ENCODE measurements around the gene FYCO1. TPM values are rescaled to one million over a fixed set of nuclear protein-coding genes. Genes with fewer than 3 reads are reported as not detected.
A peak's percentile ranks its signal among the peaks of the same experiment; 100 is the strongest.

FYCO1 gene
- total RNA-seq, 1 experiment from 2014 or later, result 23.6 TPM

DNA sequence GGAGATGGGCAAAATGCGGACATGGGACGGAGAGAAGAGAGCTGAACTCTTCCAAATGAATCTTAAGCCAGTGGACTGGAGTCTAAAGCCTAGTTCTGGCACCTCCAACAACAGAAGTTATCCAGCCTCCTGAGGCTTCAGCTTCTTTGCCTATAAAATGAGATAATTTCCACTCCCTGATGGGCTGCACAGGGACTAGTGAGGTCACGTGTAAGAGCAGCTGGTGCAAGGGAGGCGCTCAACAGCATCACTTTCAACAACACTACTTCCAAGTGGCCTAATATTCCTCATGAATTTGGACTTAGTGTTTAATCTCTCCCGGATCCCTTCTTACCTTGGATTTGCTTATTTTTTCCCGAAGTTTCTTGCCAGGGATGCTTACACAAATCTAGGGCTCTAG lies 43.7 kb downstream of the FYCO1 start:
- DNase-seq (ENCODE audit: low read depth), result no peak
- in situ Hi-C loops (cut with HindIII; ENCODE audit: low pct_unique_long_range_greater_than_20kb, low sequenced_read_pairs), result no loop called here

DNA sequence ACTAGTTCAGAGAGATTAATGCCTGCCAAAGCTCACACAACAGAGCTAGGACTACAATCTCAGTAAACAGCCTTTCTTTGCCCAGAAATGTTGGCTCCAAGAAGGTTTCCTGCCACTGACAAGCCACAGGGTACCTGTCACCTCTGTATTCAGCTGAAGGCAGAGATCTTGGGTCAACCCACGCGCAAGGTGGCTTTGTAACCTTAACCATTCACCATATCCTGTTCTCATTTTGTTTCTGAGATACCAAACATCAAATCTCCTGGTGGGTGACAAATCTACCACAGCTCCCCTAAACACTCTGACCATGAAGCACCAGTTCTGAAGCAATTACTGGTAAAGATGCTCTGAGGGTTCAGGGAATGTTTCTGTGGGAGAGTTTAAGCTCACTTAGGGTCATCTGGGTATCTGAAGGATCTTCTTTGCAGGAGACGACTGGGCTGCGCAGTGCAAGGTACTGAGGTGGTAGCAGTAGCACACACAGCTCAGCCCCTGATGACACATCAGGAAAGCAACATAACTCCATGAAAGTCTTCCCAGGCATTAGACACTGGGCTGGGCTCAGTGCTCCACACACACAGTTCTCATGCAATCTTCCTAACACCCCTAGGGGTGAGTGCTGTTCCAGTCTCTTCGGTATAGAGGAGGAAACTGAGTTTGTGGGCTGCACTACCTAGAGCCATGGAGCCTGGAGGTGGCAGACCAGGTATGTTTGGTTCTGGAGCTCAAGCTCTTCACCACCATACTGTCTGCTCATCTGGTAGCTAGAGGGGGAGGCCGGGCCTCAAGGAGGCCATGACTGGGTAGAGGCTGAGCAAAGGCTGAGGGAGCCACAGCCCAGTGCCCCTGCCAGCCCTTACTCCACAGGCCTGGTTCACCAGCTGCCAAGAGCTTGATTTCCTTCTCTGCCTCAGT lies 44.7 kb downstream of the FYCO1 start:
- in situ Hi-C loops (cut with HindIII; ENCODE audit: low pct_unique_long_range_greater_than_20kb, low sequenced_read_pairs), result no loop called here
- no peak for DNase-seq (ENCODE audit: low read depth)

DNA sequence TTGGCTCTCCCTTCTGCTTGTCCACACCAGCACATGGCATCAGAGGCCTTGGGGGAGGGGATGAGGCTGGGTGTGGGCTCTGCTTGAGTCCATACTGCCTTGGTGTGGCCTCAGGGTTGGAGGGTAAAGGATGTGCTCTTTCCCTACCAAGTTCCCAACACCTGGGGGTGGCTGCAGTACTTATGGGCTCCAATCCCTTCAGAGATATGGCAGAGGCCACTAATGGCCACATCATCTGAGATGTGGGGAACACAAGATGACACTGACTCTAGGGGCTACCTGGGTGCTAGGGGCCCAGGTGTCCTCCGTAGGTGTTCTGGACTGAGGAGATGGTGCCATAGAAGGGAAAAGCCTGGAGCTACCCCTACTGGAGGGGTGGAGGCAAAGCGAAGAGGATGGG lies 45.5 kb downstream of the FYCO1 start:
- DNase-seq (ENCODE audit: low read depth), result no peak
- in situ Hi-C loops (cut with HindIII; ENCODE audit: low pct_unique_long_range_greater_than_20kb, low sequenced_read_pairs), result no loop called here

DNA sequence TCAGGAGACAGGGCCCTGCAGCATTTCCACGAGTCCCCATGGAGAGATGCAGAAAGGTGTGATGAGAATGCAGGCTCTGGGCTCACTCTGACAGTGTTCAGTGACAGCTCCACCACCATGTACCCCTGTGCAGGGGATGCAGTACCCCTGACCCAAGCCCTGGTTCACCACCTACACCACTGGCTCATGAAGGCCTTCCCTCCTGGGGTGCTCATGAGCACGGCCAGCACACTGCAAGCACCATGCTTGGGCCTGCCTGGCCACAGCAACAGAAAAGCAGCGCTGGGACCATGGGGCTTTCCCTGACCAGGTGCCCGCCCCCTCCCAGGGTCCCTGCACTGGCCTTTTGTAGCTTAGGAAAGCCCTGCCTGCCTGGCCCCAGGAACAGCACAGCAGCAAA lies 46.2 kb downstream of the FYCO1 start:
- in situ Hi-C loops (cut with HindIII; ENCODE audit: low pct_unique_long_range_greater_than_20kb, low sequenced_read_pairs), result no loop called here
- DNase-seq (ENCODE audit: low read depth), result no peak

DNA sequence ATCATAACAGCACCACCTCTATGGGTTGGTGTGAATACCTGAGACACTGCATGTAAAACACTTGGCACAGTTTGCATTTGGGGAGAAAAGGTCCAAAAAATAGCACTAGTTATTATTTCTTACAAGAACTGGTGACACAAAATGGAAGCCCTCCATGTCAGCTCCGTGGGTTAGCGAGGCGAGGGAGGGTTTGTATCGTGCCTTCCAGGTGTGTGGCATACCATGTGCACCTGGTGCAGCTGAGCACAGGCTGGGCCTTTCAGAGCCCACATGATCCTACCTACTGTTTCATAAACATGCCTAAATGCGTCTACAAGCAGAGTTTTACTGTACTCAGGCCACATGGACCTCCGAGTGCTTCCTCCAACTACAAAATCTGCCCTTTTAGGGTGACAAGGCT lies 46.7 kb downstream of the FYCO1 start:
- in situ Hi-C loops (cut with HindIII; ENCODE audit: low pct_unique_long_range_greater_than_20kb, low sequenced_read_pairs), result no loop called here
- no peak for DNase-seq (ENCODE audit: low read depth)

DNA sequence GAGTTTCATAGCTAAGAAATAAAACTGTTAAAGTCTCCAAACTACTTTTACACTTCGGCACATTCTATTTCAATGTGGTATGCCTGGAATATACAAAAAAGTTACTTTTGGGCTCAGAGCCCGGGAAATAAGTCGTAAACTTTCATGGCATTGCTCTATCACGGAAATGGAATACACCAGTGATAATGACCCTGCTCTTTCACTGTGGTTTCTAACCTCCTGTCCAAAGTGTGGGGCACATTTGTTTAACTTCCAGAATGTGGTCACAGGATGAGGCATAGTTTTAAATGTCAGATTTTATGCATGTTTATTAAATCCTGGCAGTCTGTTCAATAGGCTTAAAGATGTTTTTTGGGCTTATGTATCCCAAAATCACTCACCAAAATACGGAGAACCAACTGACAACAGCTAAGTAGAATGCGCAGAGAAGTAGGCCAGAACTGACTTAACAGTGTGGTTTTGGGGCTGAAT lies 47.3 kb downstream of the FYCO1 start:
- in situ Hi-C loops (cut with HindIII; ENCODE audit: low pct_unique_long_range_greater_than_20kb, low sequenced_read_pairs), result no loop called here
- DNase-seq (ENCODE audit: low read depth), result no peak

DNA sequence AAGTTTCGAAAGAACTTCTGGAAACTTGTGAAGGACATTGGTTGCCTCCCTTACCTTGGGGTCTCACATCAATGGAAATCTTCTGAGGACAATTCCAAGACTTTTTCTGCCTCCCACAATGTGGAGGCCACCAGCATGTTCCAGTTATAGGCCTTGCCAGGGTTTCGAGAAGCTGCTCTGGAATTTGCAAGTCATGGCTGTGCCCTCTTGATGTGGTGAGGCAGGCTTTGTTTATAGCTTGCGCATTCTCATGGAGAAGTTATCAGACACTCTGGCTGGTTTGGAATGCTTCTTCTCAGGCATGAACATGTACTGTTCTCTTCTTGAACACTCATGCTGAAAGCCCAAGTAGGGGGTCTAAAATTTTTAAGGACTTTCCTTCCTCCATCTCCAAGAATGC lies 48.3 kb downstream of the FYCO1 start:
- in situ Hi-C loops (cut with HindIII; ENCODE audit: low pct_unique_long_range_greater_than_20kb, low sequenced_read_pairs), result no loop called here
- no peak for DNase-seq (ENCODE audit: low read depth)

DNA sequence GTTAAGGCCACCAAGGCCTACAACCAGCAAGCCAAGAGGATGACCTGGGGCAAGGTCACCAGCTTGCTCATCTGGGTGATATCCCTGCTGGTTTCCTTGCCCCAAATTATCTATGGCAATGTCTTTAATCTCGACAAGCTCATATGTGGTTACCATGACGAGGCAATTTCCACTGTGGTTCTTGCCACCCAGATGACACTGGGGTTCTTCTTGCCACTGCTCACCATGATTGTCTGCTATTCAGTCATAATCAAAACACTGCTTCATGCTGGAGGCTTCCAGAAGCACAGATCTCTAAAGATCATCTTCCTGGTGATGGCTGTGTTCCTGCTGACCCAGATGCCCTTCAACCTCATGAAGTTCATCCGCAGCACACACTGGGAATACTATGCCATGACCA lies 48.7 kb downstream of the FYCO1 start:
- DNase-seq (ENCODE audit: low read depth), result no peak
- in situ Hi-C loops (cut with HindIII; ENCODE audit: low pct_unique_long_range_greater_than_20kb, low sequenced_read_pairs), result no loop called here

DNA sequence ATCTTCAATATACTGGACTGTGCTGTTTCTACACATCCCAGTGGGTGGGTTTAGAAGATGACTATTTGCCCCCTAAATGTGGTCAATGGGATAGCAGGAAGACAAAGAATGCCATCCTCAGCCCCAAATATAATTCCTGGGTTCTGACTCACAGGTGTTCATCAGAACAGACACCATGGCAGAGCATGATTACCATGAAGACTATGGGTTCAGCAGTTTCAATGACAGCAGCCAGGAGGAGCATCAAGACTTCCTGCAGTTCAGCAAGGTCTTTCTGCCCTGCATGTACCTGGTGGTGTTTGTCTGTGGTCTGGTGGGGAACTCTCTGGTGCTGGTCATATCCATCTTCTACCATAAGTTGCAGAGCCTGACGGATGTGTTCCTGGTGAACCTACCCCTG lies 49.3 kb downstream of the FYCO1 start:
- DNase-seq (ENCODE audit: low read depth), result no peak
- in situ Hi-C loops (cut with HindIII; ENCODE audit: low pct_unique_long_range_greater_than_20kb, low sequenced_read_pairs), result no loop called here

DNA sequence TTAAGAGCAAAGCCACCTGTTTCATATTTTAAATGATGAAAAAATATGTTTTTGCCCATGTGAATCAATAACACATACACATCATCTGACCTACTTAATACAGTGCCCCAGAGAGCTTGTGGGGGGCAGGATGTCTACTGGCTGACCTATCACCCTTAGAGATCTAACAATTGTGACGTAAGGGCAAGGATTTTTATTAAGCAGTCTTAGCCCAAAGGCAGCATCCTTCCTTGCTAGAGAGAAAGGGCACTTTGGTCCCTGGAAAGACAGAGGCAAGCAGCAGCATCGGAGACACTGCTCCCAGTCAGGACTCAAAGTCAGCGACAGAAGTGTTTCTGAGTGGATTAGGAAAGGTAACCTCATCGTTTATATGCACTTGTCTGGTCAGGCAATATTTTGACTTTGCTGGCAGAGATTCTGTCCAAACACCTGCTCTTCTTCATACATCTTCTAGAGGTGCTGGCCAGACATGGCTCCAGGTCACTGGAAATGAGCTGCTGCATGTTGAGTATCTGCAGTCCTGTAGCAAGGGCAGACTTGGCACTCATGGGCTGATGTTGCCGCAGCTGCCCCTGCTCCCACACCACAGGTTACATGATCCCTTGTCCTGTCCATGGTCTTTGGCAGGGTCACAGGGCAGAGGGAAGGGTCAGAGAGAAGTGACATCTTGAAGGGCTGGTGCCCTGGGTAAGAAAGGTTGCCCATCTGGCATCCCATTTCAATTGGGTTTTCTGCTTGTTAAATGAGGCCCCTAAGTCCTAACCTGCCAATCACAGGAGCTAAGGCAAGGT lies 50.6 kb downstream of the FYCO1 start:
- in situ Hi-C loops (cut with HindIII; ENCODE audit: low pct_unique_long_range_greater_than_20kb, low sequenced_read_pairs), result no loop called here
- DNase-seq (ENCODE audit: low read depth), result no peak

DNA sequence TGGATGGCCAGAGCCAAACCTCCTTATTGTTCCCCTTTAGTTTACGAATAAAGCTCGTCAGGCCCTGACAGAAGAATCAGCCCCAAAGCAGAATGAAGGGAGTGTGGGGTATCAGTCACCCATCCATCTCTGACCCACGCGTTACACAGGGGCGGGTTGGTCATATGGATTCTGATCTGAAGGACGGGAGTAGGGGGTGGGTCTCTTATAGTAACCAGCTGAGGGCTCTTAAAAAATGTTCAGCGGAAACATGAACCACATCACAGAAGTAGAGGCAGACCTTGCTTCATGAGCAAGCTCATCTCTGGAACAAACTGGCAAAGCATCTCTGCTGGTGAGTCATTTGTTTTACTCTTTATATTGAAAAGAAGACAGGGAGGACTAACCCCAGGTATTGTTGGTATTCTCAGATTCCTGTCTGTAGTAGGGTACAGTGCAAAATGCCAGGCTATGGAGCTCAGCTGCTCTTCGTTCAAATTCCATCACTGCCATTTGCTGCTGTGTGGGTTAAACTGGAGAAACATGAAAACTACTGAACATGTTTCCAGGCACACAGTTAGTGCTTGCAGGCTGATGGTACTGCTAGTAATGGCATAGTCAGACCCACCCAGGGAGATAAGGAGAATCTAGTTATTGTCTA lies 52.3 kb downstream of the FYCO1 start, which contains the start of gene CXCR6:
Gene CXCR6, plus strand, starts transcription at position 258 of the 640 bp plus-strand sequence. CDS start 3,018 bp downstream, outside the sequence.
- in situ Hi-C loops (cut with HindIII; ENCODE audit: low pct_unique_long_range_greater_than_20kb, low sequenced_read_pairs), result no loop called here
- DNase-seq (ENCODE audit: low read depth), result no peak

DNA sequence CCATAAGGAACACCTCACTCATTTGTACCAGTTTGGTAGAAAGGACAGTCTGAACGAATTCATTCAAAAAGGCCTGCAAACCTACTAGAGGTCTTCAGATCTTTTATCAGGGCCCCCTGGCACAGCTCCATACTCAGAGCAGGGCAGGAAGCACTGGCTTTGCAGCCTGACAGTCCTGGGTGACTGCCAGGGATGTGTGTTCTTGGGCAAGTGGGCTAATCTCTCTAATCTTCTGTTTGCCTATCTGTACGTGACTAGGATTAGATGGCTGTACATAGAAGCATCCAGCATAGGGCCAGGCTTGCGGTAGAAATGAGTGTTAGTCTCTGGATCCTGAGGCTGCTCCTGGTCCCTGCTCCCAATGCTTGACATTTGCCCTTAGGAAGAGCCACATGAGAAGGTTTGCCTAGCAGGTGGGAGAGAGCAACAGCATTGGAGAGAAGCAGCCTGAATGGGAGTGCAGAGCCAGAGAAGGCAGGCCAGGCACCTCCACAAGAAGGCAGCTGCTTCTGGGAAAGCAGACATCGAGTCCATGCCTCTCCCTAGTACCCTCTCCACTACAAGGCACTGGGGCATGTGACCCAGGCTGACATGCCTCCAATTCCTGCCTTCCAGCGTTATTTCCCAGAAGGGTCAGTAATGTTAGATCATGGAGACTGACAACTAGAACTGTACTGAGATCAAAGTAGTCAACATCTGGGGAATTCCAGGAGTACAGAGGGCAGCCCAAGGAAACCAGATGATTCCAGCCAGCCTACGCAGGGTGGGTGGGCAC lies 53.4 kb downstream of the FYCO1 start:
- DNase-seq (ENCODE audit: low read depth), result no peak
- in situ Hi-C loops (cut with HindIII; ENCODE audit: low pct_unique_long_range_greater_than_20kb, low sequenced_read_pairs), result no loop called here

DNA sequence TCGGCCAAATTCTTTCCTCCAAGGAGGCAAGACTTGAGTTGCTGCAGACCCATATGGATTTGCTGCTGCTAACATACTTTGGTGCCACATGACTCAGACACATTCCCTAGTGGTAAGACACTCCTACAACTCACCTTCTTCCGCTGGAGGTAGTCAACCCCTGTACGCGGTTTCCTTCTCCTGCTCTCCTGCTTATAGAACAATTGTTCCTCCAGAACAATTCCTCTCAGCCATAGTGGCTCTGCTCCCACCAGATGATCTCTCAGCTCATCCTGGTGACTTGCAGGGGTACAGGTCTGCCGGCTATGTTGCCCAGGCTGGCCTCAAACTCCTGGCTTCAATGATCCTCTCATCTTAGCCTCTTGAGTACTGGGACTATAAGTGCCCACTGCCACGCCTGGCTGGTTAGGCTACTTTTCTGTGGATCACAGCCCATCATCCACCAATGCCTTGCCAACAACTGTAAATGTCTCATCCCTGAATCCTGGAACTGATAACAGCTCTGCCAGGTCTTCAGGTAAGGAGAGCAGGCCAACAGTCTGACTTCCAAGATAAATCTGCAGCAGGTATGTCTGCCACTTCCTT lies 54.8 kb downstream of the FYCO1 start:
- no peak for DNase-seq (ENCODE audit: low read depth)
- in situ Hi-C loops (cut with HindIII; ENCODE audit: low pct_unique_long_range_greater_than_20kb, low sequenced_read_pairs), result no loop called here

DNA sequence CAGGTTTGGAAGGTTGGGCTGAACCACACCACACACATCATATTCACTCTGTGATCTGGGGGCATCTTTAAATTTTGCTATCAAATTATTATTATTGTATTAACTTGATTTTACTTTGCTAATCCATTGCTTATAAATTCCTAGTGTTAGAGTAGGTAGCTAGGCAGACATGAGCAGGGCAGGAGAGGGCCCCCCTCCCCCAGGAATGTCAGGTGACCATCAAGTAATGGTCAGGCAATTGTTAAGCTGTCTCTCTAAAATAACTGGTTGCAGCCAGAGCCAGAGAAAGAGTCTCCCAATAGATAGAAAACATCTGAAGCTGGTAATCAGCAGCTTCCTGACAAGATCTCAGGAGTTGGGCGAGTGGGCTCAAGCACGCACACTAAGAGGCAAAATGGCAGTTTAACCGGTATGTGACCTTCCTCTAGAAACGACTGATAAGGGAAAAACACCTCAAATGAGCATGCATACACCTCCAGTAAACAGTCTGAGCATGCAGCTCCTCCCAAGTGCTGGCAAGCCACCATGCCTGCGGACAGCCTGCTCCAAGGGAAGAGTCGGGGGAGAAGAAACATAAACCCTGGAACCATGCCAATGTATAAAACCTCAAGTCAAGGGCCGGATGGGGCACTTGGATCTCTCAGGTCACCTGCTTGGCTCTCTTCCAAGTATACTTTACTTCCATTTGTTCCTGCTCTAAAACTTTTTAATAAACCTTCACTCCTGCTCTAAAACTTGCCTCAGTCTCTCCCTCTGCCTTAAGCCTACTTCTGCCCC lies 55.4 kb downstream of the FYCO1 start:
- no peak for DNase-seq (ENCODE audit: low read depth)
- in situ Hi-C loops (cut with HindIII; ENCODE audit: low pct_unique_long_range_greater_than_20kb, low sequenced_read_pairs), result no loop called here

DNA sequence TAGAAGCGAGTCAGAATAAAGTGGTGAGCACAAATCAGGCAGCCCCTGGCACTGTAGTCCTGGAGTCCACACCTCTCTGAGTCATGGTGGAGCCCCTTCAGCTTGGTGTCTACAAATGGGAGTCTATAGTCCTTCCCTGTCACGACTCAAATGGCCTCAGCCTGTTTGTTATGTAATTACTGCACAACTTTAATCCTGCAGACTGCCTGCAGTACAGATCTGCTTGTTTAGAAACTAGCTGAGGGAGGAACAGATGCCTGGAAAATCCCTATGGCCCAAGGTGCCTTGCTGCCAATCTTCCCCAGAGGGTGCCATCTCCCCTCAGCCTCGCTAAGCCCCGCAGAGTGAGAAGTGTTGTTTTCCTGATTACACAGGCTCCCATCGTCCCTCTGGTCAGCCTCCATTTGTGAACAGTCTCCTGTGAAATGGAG lies 56.3 kb downstream of the FYCO1 start:
- no peak for DNase-seq (ENCODE audit: low read depth)
- in situ Hi-C loops (cut with HindIII; ENCODE audit: low pct_unique_long_range_greater_than_20kb, low sequenced_read_pairs), result no loop called here

DNA sequence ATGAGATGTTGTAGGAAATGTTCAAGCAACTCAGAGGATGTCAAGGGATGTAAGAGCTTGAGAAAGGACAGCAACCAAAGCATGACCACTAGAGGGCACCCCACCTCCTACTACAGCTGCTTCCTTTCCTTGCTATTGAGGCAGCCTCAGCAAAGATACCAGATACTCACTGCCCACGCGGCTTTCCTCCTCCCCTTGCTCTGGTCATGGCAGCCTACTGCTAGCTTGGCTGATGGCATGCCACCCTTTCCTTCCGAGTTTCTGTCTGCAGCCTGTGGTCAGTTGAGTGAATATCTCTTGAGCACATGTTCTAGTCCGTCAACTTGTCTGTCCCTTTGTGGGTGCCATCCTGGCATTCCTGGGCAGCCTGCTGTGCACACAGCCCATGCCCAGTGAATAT lies 56.8 kb downstream of the FYCO1 start:
- in situ Hi-C loops (cut with HindIII; ENCODE audit: low pct_unique_long_range_greater_than_20kb, low sequenced_read_pairs), result no loop called here
- peak; percentile 48 for DNase-seq (ENCODE audit: low read depth)

DNA sequence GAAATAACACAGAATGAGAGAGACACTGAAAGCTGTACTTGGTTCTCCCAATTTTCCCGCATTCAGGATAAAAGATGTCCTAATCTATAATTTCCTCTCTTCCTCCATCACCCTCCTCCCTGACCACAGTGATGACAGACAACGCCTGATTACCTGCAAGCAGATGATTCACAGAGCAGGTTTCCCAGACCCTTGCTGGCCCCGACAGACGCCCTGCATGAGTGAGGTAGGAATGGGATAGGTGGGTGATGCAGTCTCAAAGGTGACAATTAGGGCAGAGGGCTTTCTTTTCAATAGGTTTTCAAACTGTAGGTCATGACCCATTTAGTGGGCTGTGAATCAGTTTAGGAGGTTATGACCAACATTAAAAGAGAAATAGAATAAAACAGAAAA lies 57.6 kb downstream of the FYCO1 start:
- DNase-seq (ENCODE audit: low read depth), result no peak
- in situ Hi-C loops (cut with HindIII; ENCODE audit: low pct_unique_long_range_greater_than_20kb, low sequenced_read_pairs), result no loop called here

All from Caki2 (cell line).